Cardiac ventricle fibroblast (primary cell): ENCODE results near the gene RPE. TPM values are rescaled to one million over a fixed set of nuclear protein-coding genes. Genes with fewer than 3 reads are reported as not detected.

Experiments
- total RNA-seq: library from RNA; depleted of rRNA; stranded (reverse); fragments of >200 nt; gene quantifications from 2 replicates; pipeline ENCODE4 v1.2.3, GENCODE V29; 2015

Gene RPE
- 53.3 and 56.2 TPM in 2 replicates for total RNA-seq

DNA sequence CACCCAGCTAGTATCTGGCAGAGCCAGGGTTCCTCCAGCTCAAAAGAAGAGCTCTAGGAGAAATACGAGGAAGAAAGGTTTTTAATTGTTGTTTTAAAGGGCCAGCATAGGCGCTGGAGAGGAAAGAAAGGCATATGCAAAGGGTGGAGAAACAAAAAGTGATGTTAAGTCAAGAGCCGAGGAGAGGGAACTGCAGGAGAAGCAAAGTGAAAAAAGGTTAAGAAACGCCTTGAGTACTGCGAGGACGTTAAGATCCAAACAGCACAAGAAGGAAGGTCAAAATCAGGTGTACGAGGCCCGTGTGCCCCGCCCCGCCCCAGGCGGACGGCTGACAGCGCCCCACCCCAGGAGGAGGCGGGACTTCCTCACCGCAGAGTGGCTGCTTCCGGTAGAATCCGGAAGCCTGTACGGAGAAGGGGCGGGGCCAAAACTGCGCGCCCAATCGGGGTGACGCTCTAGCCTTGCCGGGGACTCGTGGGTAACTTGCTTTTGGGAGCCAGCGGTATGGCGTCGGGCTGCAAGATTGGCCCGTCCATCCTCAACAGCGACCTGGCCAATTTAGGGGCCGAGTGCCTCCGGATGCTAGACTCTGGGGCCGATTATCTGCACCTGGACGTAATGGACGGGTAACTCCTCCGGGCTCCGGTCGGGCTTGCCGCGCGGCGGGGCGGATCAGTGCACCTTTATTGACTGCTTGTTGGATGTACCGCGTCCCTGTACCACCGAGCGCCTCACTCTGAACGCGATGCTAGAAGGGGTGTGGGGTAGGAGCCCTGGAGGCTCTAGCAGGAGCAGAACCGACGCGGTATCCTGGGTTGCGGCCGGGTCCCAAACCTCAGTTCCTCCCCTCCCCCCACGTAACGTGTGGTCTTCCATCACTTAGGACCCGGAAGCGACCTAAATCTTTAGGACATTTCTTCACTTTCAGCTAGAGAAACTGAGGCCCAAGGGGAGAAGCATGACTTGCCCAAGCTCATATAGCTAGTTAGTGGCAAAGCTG, at the start of gene RPE:
Gene RPE, plus strand, starts transcription at position 481 of the 1,000 bp plus-strand sequence. Its CDS starts 24 bp downstream, at position 505.

Other genes starting within 250 kb of the RPE start
- not detected in 2 replicates for gene UNC80, start 230.8 kb upstream of the RPE start, total RNA-seq
- gene KANSL1L, start 168.8 kb downstream of the RPE start, total RNA-seq = 12.7 and 17.5 TPM in 2 replicates
- gene ACADL, start 222.8 kb downstream of the RPE start, total RNA-seq = not detected in 2 replicates